Caco-2 (cell line): Measurements from ENCODE around the gene CACNA2D1. TPM values are rescaled to one million over a fixed set of nuclear protein-coding genes. Genes with fewer than 3 reads are reported as not detected.

Experiments used
- BruUV-seq: library from RNA; stranded (reverse); fragments of 400-500 nt; replicated peaks from 2 replicates; lab custom pipeline; 2021; lab: Mats Ljungman, UMichigan
- CTCF ChIA-PET: fragments of 300-600 bp; sonication (Branson Sonifier 250); formaldehyde crosslinking; loops from one replicate; lab custom pipeline; 2022; ENCODE audit warnings: antibody characterized with exemption; lab: Charles Lee
- POLR2A ChIA-PET: fragments of 300-600 bp; sonication (Branson Sonifier 250); formaldehyde crosslinking; loops from one replicate; lab custom pipeline; 2022; ENCODE audit warnings: antibody characterized with exemption; lab: Charles Lee
- DNase-seq, 2 experiments: peaks; one replicate each; pipeline versions ENCODE4 v3.0.0 to v3.0.0-alpha.2; 2020 to 2022
- H3K27me3 ChIP-seq: replicated peaks from 2 replicates; pipeline ENCODE4 v1.6.0; 2011; ENCODE audit warnings: low read length; ENCODE audit not compliant: control insufficient read depth, insufficient read depth
- H3K36me3 ChIP-seq: 2 replicates; pipeline ENCODE4 v1.5.1; 2011; ENCODE audit warnings: low read length; ENCODE audit not compliant: control insufficient read depth, insufficient read depth
- H3K4me1 ChIP-seq: fragments of 250-450 bp; sonication (Bioruptor Pico); 2 replicates; pipeline ENCODE4 v1.5.1; 2020; ENCODE audit warnings: mild to moderate bottlenecking
- H3K4me3 ChIP-seq: 2 replicates; pipeline ENCODE4 v1.5.1; 2011; ENCODE audit warnings: low read depth, mild to moderate bottlenecking, control low read depth, low read length
- H3K9me3 ChIP-seq: fragments of 250-450 bp; sonication (Bioruptor Pico); 2 replicates; pipeline ENCODE4 v1.5.1; 2020; ENCODE audit warnings: mild to moderate bottlenecking, moderate library complexity
- H3K27ac Mint-ChIP-seq: one replicate; pipeline ENCODE4 v1.8.0; 2022; ENCODE audit warnings: mixed read lengths; ENCODE audit not compliant: unreplicated experiment
- H3K27me3 Mint-ChIP-seq: one replicate; pipeline ENCODE4 v1.8.0; 2022; ENCODE audit warnings: mixed read lengths; ENCODE audit not compliant: insufficient read depth, unreplicated experiment
- H3K36me3 Mint-ChIP-seq: one replicate; pipeline ENCODE4 v1.8.0; 2022; ENCODE audit warnings: mild to moderate bottlenecking, mixed read lengths; ENCODE audit not compliant: insufficient read depth, unreplicated experiment
- H3K4me1 Mint-ChIP-seq: one replicate; pipeline ENCODE4 v1.8.0; 2022; ENCODE audit warnings: low read depth, mixed read lengths; ENCODE audit not compliant: unreplicated experiment
- H3K4me3 Mint-ChIP-seq: one replicate; pipeline ENCODE4 v1.8.0; 2022; ENCODE audit warnings: mild to moderate bottlenecking, moderate library complexity, mixed read lengths; ENCODE audit not compliant: unreplicated experiment
- H3K9me3 Mint-ChIP-seq: one replicate; pipeline ENCODE4 v1.8.0; 2022; ENCODE audit warnings: mixed read lengths; ENCODE audit not compliant: unreplicated experiment
- CTCF ChIP-seq, 2 experiments: fragments of 200-600 bp in 1 of 2; IDR thresholded peaks; 1 replicate in 1 of 2; 2 replicates in 1 of 2; pipeline versions ENCODE4 v1.5.1 to v1.8.0; 2011 to 2022; ENCODE audit warnings: antibody characterized with exemption in 1 of 2, control low read depth in 1 of 2, inconsistent platforms in 1 of 2, low read depth in 1 of 2, low read length in 1 of 2, mild to moderate bottlenecking in 1 of 2, moderate library complexity in 1 of 2; ENCODE audit not compliant: insufficient read depth in 1 of 2, severe bottlenecking in 1 of 2, unreplicated experiment in 1 of 2
- intact Hi-C: fragments of 100-400 bp; cut with micrococcal nuclease; formaldehyde crosslinking; loops from one replicate; pipeline ENCODE4 v1.10.0; 2022; ENCODE audit not compliant: unreplicated experiment
- total RNA-seq: library from RNA; stranded (reverse); gene quantifications from 2 replicates; pipeline ENCODE4 v1.2.3, GENCODE V29; 2022

The CACNA2D1 gene
- total RNA-seq, 1 experiment from 2014 or later = not detected

GRCh38 chr7:82419200-82419599, 24.4 kb downstream of the CACNA2D1 start:
- no TSS peak for BruUV-seq
- Mint-ChIP-seq H3K4me3 (no peak overlapping the region), H3K27me3 (peaks cover 2% of the 10 kb centered on the region), H3K27ac (no peak overlapping the region), H3K4me1 (no peaks in the 10 kb centered on the region), H3K9me3 (no peaks in the 10 kb centered on the region), H3K36me3 (no peaks in the 10 kb centered on the region)
- no peak for TF ChIP-seq CTCF (IDR thresholded peaks at IDR 0.05; ENCODE audit: insufficient read depth in 1 of 2, low read depth in 1 of 2, low read length in 1 of 2, severe bottlenecking in 1 of 2, unreplicated experiment in 1 of 2)
- Histone ChIP-seq H3K4me3 (no peak overlapping the region), H3K27me3 (no peaks in the 10 kb centered on the region), H3K9me3 (no peaks in the 10 kb centered on the region), H3K4me1 (no peaks in the 10 kb centered on the region), H3K36me3 (no peaks in the 10 kb centered on the region)
- CTCF ChIA-PET = no interaction called here
- POLR2A ChIA-PET = no interaction called here
- intact Hi-C loops = no loop called here
- no peak for DNase-seq

DNA sequence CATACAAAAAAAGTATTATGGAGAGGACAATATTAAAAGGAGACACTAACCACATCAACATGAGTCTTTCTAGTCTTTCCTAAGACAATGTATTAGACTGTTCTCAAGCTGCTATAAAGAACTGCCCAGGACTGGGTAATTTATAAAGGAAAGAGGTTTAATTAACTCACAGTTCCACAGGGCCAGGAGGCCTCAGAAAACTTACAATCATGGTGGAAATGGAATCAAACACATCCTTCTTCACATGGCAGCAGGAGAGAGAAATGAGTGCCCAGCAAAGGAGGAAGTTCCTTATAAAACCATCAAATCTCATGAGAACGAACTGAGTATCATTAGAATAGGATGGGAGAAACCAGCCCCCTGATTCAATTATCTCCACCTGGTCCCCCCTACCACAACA, 25.7 kb downstream of the CACNA2D1 start:
- intact Hi-C loops = no loop called here
- ChIA-PET CTCF (no interaction called here), POLR2A (no interaction called here)
- BruUV-seq = no TSS peak
- no peaks in the 10 kb centered on the region for H3K36me3 ChIP-seq
- no peaks in the 10 kb centered on the region for H3K27me3 ChIP-seq
- H3K9me3 ChIP-seq = no peaks in the 10 kb centered on the region
- DNase-seq = no peak
- H3K4me3 Mint-ChIP-seq = no peak overlapping the region
- no peak for TF ChIP-seq CTCF (IDR thresholded peaks at IDR 0.05; ENCODE audit: insufficient read depth in 1 of 2, low read depth in 1 of 2, low read length in 1 of 2, severe bottlenecking in 1 of 2, unreplicated experiment in 1 of 2)
- H3K27ac Mint-ChIP-seq = no peak overlapping the region
- H3K27me3 Mint-ChIP-seq = peaks cover 2% of the 10 kb centered on the region
- H3K36me3 Mint-ChIP-seq = no peaks in the 10 kb centered on the region
- no peaks in the 10 kb centered on the region for H3K9me3 Mint-ChIP-seq
- H3K4me3 ChIP-seq = no peak overlapping the region
- no peaks in the 10 kb centered on the region for H3K4me1 ChIP-seq
- no peaks in the 10 kb centered on the region for H3K4me1 Mint-ChIP-seq

- no peak overlapping the region for H3K4me3 Mint-ChIP-seq
- BruUV-seq = no TSS peak
- DNase-seq = no peak
- Histone ChIP-seq H3K27me3 (no peaks in the 10 kb centered on the region), H3K36me3 (no peaks in the 10 kb centered on the region), H3K9me3 (no peaks in the 10 kb centered on the region), H3K4me1 (no peaks in the 10 kb centered on the region), H3K4me3 (no peak overlapping the region)
- H3K36me3 Mint-ChIP-seq = no peaks in the 10 kb centered on the region
- H3K9me3 Mint-ChIP-seq = no peaks in the 10 kb centered on the region
- intact Hi-C loops = no loop called here
- H3K4me1 Mint-ChIP-seq = no peaks in the 10 kb centered on the region
- TF ChIP-seq CTCF (IDR thresholded peaks at IDR 0.05; ENCODE audit: insufficient read depth in 1 of 2, low read depth in 1 of 2, low read length in 1 of 2, severe bottlenecking in 1 of 2, unreplicated experiment in 1 of 2) = no peak
- H3K27me3 Mint-ChIP-seq = peaks cover 2% of the 10 kb centered on the region
- no peak overlapping the region for H3K27ac Mint-ChIP-seq
- POLR2A ChIA-PET = no interaction called here
- CTCF ChIA-PET = no interaction called here
Observed at GRCh38 chr7:82416402-82416801, 27.2 kb downstream of the CACNA2D1 start.
